Neural progenitor cell (in vitro differentiated cells): Measurements from ENCODE around the gene EHF.

Experiments used
- CTCF ChIP-seq: fragments of 200-600 bp; sonication (generic); IDR thresholded peaks from 2 replicates; pipeline ENCODE4 v1.5.1; 2017; ENCODE audit warnings: antibody characterized with exemption, mild to moderate bottlenecking
- EZH2 ChIP-seq: fragments of 200-600 bp; sonication (generic); IDR thresholded peaks from 2 replicates; pipeline ENCODE4 v1.6.1; 2017; ENCODE audit warnings: antibody characterized with exemption, mild to moderate bottlenecking, moderate library complexity

GRCh38 chr11:34636127-34636526 is 15.2 kb downstream of the EHF start:
- no peak for TF ChIP-seq CTCF
- TF ChIP-seq EZH2 = no peak
